Peyer's patch (tissue), 4 donors: ENCODE measurements around the gene MLLT1.

Experiments
- POLR2A ChIP-seq, 2 donors: fragments of 450-650 bp; IDR thresholded peaks; one replicate each; pipeline ENCODE4 v1.5.1; 2017; ENCODE audit warnings: antibody characterized with exemption in 2 of 2, mild to moderate bottlenecking in 2 of 2, moderate library complexity in 2 of 2
- TF ChIP-seq, protein P1 (sequence below), 6 experiments: fragments of 450-650 bp in 4 of 6; fragments of 200-600 bp in 2 of 6; sonication (generic) in 1 of 6; IDR thresholded peaks; one replicate each; pipeline ENCODE4 v1.5.1; 2017 to 2019; ENCODE audit warnings: antibody characterized with exemption in 6 of 6, mild to moderate bottlenecking in 3 of 6, moderate library complexity in 1 of 6

DNA sequence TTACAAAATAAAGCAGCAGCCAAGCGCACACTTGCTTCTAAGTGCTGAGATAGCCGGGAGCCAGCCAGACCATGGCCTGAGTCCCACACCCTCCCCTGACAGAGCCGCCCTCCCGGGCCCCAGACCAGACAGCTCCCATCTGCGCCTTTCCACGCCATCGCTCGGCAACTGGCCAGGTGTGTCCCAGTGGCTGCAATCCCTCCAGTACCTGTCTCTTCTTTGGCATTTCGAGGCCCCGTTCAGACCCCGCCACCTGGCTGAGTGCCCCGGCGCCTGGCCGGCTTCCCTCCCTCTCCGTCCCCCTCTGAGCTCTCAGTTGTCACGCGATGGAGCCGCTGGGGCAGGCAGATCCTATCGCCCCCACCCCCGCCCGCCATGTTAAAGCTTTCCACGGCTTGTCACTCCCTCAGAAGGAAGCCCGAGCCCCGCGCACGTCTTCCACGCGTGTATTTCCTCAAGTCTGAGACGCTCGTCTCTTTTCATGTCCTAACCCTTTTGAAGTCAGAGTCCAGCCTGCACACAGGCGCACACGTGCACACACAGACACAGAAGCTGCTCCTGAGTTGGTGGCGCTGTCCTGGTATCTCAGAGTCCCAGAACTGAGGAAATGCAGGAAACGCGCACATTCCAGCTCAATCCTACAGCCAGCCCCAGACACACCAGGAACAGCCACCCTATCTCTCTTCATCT, 7.9 kb downstream of the MLLT1 start:
- TF ChIP-seq, protein P1, sequence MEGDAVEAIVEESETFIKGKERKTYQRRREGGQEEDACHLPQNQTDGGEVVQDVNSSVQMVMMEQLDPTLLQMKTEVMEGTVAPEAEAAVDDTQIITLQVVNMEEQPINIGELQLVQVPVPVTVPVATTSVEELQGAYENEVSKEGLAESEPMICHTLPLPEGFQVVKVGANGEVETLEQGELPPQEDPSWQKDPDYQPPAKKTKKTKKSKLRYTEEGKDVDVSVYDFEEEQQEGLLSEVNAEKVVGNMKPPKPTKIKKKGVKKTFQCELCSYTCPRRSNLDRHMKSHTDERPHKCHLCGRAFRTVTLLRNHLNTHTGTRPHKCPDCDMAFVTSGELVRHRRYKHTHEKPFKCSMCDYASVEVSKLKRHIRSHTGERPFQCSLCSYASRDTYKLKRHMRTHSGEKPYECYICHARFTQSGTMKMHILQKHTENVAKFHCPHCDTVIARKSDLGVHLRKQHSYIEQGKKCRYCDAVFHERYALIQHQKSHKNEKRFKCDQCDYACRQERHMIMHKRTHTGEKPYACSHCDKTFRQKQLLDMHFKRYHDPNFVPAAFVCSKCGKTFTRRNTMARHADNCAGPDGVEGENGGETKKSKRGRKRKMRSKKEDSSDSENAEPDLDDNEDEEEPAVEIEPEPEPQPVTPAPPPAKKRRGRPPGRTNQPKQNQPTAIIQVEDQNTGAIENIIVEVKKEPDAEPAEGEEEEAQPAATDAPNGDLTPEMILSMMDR (IDR thresholded peaks at IDR 0.05): no peak
- TF ChIP-seq POLR2A (IDR thresholded peaks at IDR 0.05): no peak
